Activated T-helper 1 cell treated with Interleukin-2 at 50 U/mL for 16 hours (primary cell): ENCODE results near the gene POLD2.
"Not testable (repeated sequence)": the region's sequence is repeated elsewhere in the genome, so short reads cannot be mapped to it uniquely, and the experiment has no call there.

Source experiments
- DNase-seq: peaks from one replicate; pipeline ENCODE4 v3.0.0-alpha.2; 2020; ENCODE audit warnings: low read depth

The POLD2 gene

DNA sequence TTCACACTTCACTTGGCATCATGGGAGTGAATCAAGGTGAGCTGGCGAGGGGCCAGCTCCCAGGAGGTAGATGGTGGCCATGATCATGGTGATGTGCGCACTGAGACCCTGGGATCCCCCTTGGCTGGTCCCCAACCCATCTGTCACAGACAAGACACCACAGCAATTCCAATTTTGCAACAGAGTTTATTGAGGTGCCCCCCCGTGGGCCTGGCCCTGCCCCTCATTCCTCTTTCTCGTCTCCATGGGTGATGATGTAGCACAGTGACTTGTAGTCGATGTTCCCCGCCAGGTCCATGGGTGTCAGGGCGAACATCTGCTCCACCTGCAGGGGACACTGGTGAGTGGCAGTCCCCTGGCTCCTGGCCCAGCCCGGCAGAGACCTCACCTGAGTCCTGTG lies 15.3 kb upstream of the POLD2 start:
- no peak for DNase-seq

DNA sequence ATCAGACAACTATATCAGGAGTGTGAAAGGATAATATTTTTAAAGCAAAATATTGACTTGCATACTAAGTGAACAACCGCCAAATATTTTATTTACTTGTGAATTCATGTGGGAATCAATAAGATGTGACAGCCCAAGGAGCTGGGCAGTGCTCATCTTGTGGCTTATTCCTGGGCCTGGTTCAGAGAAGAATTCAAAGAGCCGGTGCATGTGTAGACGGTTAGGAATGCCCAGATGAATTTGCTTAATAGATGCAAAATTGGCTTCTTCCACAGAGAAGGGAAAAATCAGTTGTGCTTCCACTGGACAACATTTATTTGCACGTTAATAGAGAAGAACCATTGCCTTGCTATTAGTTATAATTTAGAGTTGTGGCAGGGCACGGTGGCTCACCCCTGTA lies 13.4 kb upstream of the POLD2 start:
- no peak for DNase-seq

DNA sequence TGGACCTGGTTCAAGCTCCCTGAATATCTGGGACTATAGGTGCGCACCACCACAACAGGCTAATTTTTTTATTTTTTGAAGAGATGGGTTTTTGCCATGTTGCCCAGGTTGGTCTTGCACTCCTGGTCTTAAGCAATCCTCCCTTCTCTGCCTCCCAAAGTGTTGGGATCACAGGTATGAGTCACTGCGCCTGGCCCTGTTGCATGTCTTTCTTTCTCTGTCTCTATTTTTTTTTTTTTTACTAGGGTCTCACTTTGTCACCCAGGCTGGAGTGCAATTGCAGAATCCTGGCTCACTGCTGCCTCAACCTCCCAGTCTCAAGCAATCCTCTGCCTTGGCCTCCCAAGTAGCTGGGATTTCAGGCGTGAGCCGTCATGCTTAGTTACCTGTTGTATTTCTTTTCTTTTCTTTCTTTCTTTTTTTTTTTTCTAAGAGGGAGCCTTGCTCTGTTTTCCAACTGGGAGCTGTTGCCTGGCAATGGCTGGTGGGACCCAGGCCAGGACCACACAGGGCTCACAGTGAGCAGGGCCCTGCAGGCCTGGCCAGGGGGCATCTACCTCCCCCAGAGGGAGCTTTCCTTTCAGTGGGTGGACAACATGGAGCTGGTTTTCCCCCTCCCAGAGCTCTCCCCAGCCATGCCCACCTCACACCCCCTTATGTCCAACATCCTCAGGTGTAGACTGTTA lies 11.7 kb upstream of the POLD2 start:
- no peak for DNase-seq

GRCh38 chr7:44133295-44133694 lies 9.9 kb upstream of the POLD2 start:
- DNase-seq: no peak

DNA sequence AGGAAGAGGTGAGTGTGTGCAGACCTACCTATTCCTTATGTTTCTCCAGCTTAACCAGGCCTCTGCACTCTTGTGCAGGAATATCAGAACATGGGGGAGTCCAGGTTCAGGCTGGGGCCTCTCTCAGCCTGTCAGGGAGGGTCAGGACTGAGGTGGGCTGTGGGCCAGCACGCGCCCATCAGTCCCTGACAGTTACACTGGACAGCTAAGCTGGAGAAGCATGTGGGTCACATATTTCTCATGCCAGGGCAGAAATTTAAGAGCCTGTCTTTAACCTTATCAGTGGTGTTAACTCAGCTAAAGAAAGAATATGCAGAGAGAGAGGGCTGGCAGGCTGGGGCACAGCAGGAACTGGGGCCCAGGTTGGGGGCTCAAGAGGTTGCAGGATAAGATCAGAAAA lies 8.7 kb upstream of the POLD2 start:
- DNase-seq: no peak

GRCh38 chr7:44131173-44132029 lies 8.1 kb upstream of the POLD2 start:
- no peak for DNase-seq

- DNase-seq: no peak
Measured at GRCh38 chr7:44128721-44129582, 5.6 kb upstream of the POLD2 start.

DNA sequence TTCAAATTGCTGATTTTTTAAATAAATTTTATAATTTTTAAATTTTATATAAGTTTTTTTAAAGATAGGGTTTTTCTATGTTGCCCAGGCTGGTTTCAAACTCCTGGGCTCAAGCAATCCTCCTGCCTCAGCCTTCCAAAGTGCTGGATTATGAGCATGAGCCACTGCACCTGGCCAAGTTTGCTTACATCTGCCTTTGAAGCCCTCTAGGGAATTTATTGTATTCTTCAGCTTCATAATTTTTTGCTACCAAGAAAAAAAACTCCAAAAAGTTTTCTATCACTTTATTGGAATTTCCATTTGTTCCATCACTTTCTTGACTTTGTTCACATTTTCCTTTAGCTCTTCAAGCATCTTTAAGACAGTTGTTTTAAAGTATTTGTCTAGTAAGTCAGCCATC lies 3.8 kb upstream of the POLD2 start:
- no peak for DNase-seq

DNA sequence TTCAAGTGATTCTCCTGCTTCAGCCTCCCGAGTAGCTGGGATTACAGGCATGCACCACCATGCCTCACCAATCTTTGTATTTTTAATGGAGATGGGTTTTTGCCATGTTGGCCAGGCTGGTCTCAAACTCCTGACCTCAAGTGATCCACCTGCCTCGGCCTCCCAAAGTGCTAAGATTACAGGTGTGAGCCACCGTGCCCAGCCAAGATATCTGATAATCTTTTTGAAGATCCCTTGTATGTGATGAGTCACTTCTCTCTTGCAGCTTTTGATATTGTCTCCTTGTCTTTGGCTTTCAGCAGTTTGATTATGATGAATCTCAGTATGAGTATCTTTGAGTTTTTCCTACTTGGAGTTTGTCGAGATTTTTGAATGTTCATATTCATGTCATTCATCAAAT lies 3.2 kb upstream of the POLD2 start:
- DNase-seq: not testable (repeated sequence)

- DNase-seq: no peak
Measured at GRCh38 chr7:44124822-44125202, 1.5 kb upstream of the POLD2 start.

DNA sequence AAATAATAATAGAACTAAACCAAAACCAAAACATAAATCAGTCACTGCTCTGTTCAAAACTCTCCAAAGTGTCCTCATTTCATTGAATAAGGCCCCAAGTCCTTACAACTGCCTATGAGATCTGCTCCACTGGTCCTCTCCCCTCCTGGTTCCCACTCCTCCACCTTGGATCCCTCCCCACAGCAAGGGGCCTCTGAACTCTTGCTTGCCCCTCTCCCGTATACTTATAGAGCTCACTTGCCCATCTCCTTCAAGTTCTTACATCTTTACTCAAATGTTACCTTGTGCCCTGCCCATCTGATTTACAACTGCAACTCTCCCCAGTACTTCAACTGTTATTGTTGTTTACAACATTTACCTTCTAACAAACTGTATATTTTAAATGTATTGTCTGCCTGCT lies 819 bp downstream of the POLD2 start:
- DNase-seq: no peak

GRCh38 chr7:44121761-44122420 lies 1.5 kb downstream of the POLD2 start:
- DNase-seq: no peak

GRCh38 chr7:44120395-44120794 lies 3.0 kb downstream of the POLD2 start:
- DNase-seq: no peak

DNA sequence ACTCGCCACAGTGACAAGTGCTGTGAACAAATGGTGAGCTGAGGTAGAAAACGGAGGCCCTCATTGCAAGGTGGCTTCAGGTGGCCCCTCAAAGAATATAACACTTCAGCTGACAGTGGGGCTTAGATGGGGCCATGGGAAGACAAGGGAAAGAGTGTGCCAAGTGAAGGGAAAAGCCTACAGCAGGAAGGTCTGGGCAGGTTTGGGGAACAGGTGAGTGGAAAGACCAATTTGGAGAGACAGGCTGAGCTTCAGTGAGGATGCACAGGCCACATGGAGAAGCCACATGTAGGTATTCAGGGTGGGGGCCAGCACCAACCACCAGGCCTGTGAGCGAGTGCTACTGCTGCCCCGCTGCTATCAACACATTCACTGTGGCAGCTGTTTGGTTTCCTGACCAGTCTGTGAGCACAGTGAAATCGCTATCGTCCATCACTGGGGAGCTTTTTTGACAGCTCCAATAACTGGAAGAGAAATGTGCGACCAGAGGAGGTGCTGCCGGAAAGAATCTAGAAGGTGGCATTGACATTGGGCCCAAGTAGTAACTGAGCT lies 3.4 kb downstream of the POLD2 start:
- no peak for DNase-seq

- DNase-seq: no peak
Measured at GRCh38 chr7:44117801-44118429, 5.4 kb downstream of the POLD2 start.

DNA sequence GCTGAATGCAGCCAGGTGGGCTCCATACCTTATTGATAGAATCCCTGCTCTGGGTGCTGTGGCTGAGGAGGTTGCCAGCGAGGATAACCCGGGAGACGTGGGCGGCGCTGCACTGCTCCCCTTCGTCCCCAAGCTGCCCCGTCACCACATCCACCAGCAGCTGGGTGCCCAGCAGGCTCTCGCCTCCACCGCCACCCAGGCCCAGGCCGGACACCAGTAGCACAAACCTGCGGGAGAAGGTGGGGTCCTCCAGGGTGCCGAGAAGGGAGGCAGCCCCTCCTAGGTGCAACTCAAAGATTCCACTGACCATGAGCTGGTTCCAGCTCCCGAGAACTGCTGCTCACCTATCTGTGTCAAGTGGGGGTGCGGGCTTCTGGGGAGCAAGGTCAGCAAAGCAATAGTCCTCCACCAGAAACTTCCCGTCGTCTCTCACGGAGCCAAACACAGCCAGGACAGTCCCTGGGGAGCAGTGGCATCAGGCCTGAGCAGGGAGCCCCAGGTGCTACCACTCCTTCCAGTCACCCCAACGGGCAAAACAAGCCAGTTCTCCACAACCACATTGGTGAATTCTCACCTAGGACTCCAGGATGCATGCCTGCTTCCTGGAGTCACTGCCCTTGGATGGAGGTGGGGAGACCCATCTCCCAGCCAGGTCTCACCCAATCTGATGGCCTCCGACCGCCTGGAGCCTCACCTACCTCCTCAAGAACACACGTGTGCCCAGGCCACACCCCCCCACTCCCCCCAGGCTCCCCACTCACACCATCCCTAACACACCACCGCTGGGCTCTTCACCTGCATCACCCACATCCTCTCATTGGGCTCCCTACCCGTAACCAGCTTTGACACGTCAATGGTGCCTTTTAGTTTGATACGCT lies 6.3 kb downstream of the POLD2 start:
- DNase-seq: no peak

DNA sequence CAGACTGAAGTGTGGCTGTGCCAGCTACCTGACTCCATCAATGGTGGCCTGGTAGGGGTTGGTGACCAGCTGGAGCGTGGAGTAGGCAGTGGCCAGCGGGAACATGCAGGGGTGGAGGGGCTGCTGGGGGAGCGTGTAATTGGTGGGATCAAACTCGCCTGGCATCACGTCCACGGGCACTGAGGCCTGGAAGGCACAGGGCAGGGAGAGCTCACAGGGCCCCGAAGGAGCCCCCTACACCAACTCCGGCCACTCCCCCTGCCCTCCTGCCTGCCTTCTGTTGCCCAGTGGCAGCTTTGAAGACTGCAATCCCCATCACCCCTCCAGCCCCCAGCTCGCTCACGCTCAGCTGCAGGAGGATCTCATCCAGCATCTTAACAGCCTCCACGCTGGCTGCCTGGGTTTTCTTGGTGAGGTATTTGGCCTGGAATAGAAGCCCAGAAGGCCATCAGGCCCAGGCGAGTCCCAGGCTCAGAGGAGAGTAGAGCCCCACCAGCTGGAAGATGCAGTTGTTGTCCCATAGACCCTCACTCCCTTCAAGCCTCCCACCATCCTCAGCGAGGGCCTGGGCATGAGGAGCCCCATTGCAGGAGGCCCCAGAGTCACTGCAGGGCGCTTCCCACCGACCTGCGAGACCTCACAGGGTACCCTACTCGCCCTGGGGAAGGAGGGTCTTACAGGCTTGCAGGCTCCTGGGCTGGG lies 7.1 kb downstream of the POLD2 start:
- DNase-seq: no peak

DNA sequence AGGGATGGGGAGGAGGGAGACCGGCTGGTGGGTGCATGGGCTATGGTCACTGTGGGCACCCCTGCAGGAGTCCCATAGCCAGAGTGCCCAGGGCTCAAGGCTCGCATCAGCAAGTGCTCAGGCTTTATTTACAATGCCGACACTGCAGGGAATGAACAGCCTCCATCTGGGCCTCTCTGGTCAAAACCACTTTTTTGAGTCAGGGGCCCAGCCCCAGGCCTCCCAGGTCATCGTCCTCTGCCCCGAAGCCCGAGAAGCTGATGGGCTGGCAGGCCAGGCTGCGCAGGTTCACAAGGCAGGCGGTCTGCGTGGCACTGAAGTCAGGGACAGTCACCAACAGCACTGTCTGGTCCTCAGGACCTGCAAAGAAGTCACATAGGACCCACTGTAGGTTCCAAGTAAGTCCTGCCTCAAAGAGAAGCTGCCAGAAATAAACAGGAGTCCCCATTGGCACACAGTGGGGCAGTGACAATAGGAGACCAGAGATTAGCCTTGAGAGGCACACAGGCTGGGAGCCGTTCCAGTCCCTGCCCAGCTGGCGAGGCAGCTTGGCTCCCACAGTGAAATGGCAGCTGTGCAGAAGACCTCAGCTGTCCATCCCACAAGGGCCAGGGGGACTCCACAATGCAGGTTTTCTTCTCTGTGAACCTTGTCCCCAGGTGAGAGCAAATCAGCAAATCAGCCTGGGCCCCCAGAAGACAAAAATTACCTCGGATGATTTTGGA lies 8.6 kb downstream of the POLD2 start:
- no peak for DNase-seq

DNA sequence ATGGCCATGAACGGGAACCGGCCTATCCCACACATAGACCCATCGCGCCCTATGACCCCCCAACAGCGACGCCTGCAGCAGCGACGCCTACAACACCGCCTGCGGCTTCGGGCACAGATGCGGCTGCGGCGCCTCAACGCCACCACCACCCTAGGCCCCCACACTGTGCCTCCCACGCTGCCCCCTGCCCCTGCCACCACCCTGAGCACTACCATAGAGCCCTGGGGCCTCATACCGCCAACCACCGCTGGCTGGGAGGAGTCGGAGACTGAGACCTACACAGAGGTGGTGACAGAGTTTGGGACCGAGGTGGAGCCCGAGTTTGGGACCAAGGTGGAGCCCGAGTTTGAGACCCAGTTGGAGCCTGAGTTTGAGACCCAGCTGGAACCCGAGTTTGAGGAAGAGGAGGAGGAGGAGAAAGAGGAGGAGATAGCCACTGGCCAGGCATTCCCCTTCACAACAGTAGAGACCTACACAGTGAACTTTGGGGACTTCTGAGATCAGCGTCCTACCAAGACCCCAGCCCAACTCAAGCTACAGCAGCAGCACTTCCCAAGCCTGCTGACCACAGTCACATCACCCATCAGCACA lies 9.5 kb downstream of the POLD2 start:
- DNase-seq: no peak
